Measurements from ENCODE around the gene TUBAL3. TPM values are rescaled to one million over a fixed set of nuclear protein-coding genes. Genes with fewer than 3 reads are reported as not detected.

The TUBAL3 gene
- total and polyA plus RNA-seq, 9 of the 15 experiments (the other 6 are each of a cell fraction or from before 2014, with no cell fraction given) = 5.5 to 10.1 (median 6.9) TPM

GRCh38 chr10:5404208-5405041, at the start of gene TUBAL3 (continued):
- TF ChIP-seq ZFP91 (CRISPR knock-in tag; IDR thresholded peaks at IDR 0.05) = peak; percentile 70; the same call in 1 of the 2 replicates
- no peak for TF ChIP-seq NEUROD1 (IDR thresholded peaks at IDR 0.05; ENCODE audit: borderline replicate concordance, low read depth, low read length, partially characterized antibody)
- TF ChIP-seq MED1 (CRISPR knock-in tag; IDR thresholded peaks at IDR 0.05; ENCODE audit: borderline replicate concordance) = no peak
- TF ChIP-seq PKNOX1 (IDR thresholded peaks at IDR 0.05) = no peak
- no peak for TF ChIP-seq HSF4 (CRISPR knock-in tag; IDR thresholded peaks at IDR 0.05; ENCODE audit: borderline replicate concordance)
- TF ChIP-seq ZNF77 (CRISPR knock-in tag; IDR thresholded peaks at IDR 0.05) = no peak
- TF ChIP-seq KAT7 (CRISPR knock-in tag; IDR thresholded peaks at IDR 0.05; ENCODE audit: borderline replicate concordance) = no peak
- no peak for TF ChIP-seq C11orf30 (IDR thresholded peaks at IDR 0.05; ENCODE audit: low read depth)
- TF ChIP-seq ZNF644 (tag; IDR thresholded peaks at IDR 0.05; ENCODE audit: low read depth) = no peak
- peak; percentile 78 for TF ChIP-seq TFAP4 (CRISPR knock-in tag; IDR thresholded peaks at IDR 0.05; ENCODE audit: borderline replicate concordance)
- TF ChIP-seq ZNF280B (CRISPR knock-in tag; IDR thresholded peaks at IDR 0.05) = no peak
- no peak for TF ChIP-seq NBN (IDR thresholded peaks at IDR 0.05; ENCODE audit: low read depth)

All from K562 (cell line).